Natural killer cell (primary cell): Measurements from ENCODE around the gene TRPC5OS. TPM values are rescaled to one million over a fixed set of nuclear protein-coding genes. Genes with fewer than 3 reads are reported as not detected.

Source experiments
- ATAC-seq, 3 donors: fragments of 150-1000 bp in 2 of 3; fragments of 200-7000 bp in 1 of 3; cut with Tn5 transposase; 1 replicate in 1 of 3; 2 replicates in 2 of 3; pipeline ENCODE4 v1.10.0; 2021; ENCODE audit warnings: mild to moderate bottlenecking in 2 of 3, moderate library complexity in 2 of 3
- DNase-seq, 2 donors: peaks; one replicate each; pipeline versions ENCODE4 v3.0.0 to v3.0.0-alpha.2; 2013 to 2021; ENCODE audit warnings: mixed read lengths in 1 of 2
- H3K27ac ChIP-seq: one replicate; pipeline ENCODE4 v1.5.1; 2013; ENCODE audit warnings: mild to moderate bottlenecking, low read length
- H3K27me3 ChIP-seq: one replicate; pipeline ENCODE4 v1.6.1; 2013; ENCODE audit warnings: low read length; ENCODE audit not compliant: control insufficient read depth, insufficient read depth
- H3K36me3 ChIP-seq: one replicate; pipeline ENCODE4 v1.6.1; 2013; ENCODE audit warnings: low read length; ENCODE audit not compliant: control insufficient read depth, insufficient read depth
- H3K4me1 ChIP-seq: one replicate; pipeline ENCODE4 v1.6.1; 2013; ENCODE audit warnings: low read length; ENCODE audit not compliant: control insufficient read depth, insufficient read depth
- H3K4me3 ChIP-seq: one replicate; pipeline ENCODE4 v1.5.1; 2013; ENCODE audit warnings: low read length
- H3K9me3 ChIP-seq: one replicate; pipeline ENCODE4 v1.6.1; 2013; ENCODE audit warnings: low read length; ENCODE audit not compliant: control insufficient read depth, insufficient read depth
- H3K27ac Mint-ChIP-seq, 2 donors: one replicate each; pipeline ENCODE4 v1.8.0; 2022; ENCODE audit warnings: mild to moderate bottlenecking in 2 of 2, mixed read lengths in 2 of 2, moderate library complexity in 1 of 2
- H3K27me3 Mint-ChIP-seq, 2 donors: one replicate each; pipeline ENCODE4 v1.8.0; 2022; ENCODE audit warnings: low read depth in 2 of 2, mixed read lengths in 2 of 2
- H3K36me3 Mint-ChIP-seq: one replicate; pipeline ENCODE4 v1.8.0; 2022; ENCODE audit warnings: mixed read lengths
- H3K4me1 Mint-ChIP-seq, 2 donors: one replicate each; pipeline ENCODE4 v1.8.0; 2022; ENCODE audit warnings: mixed read lengths in 2 of 2
- H3K4me3 Mint-ChIP-seq: one replicate; pipeline ENCODE4 v1.8.0; 2022; ENCODE audit warnings: mild to moderate bottlenecking, moderate library complexity, mixed read lengths
- H3K9me3 Mint-ChIP-seq, 2 donors: one replicate each; pipeline ENCODE4 v1.8.0; 2022; ENCODE audit warnings: mixed read lengths in 2 of 2
- CTCF ChIP-seq: fragments of 200-600 bp; IDR thresholded peaks from one replicate; pipeline ENCODE4 v1.8.0; 2022; ENCODE audit warnings: antibody characterized with exemption
- WGBS: methylation state at CpG from one replicate; pipeline ENCODE4 v1.1.7; 2013; ENCODE audit warnings: missing lambda C conversion rate; ENCODE audit not compliant: insufficient coverage; 5-methylcytosine and 5-hydroxymethylcytosine counted together
- intact Hi-C: fragments of 100-400 bp; cut with micrococcal nuclease; formaldehyde crosslinking; loops from one replicate; pipeline ENCODE4 v1.14.2; 2022
- total RNA-seq, 4 donors: library from RNA; stranded (reverse); fragments of 120-200 nt in 1 of 4; gene quantifications; one replicate each; pipeline versions ENCODE4 v1.2.3 to v1.2.4, GENCODE V29; 2013 to 2022

Gene TRPC5OS
- total RNA-seq, 3 donors from 2014 or later (not counting 1 experiment from before 2014, with no cell fraction given): not detected

GRCh38 chrX:111854556-111855490 lies 21.2 kb upstream of the TRPC5OS start:
- Histone ChIP-seq H3K4me1 (no peaks in the 10 kb centered on the region), H3K9me3 (no peaks in the 10 kb centered on the region), H3K27me3 (no peaks in the 10 kb centered on the region), H3K27ac (no peak overlapping the region), H3K4me3 (no peak overlapping the region), H3K36me3 (no peaks in the 10 kb centered on the region)
- DNase-seq (no peak), ATAC-seq (no peak)
- H3K4me1 Mint-ChIP-seq: no peaks in the 10 kb centered on the region
- H3K27me3 Mint-ChIP-seq: peaks cover 0 to 5% of the 10 kb centered on the region in 2 donors
- intact Hi-C loops: no loop called here
- no peak for TF ChIP-seq CTCF
- H3K36me3 Mint-ChIP-seq: no peaks in the 10 kb centered on the region
- no peak overlapping the region for H3K27ac Mint-ChIP-seq
- H3K4me3 Mint-ChIP-seq: no peak overlapping the region
- H3K9me3 Mint-ChIP-seq: peaks cover 0 to 3% of the 10 kb centered on the region in 2 donors
- 100% methylated on average over 2 of the region's 4 CpGs for WGBS

GRCh38 chrX:111857534-111858060 lies 18.4 kb upstream of the TRPC5OS start:
- H3K9me3 Mint-ChIP-seq: peaks cover 0 to 3% of the 10 kb centered on the region in 2 donors
- H3K4me3 Mint-ChIP-seq: no peak overlapping the region
- DNase-seq (no peak), ATAC-seq (no peak)
- peaks cover 0 to 5% of the 10 kb centered on the region in 2 donors for H3K27me3 Mint-ChIP-seq
- no peaks in the 10 kb centered on the region for H3K36me3 Mint-ChIP-seq
- H3K9me3 ChIP-seq: no peaks in the 10 kb centered on the region
- H3K27me3 ChIP-seq: no peaks in the 10 kb centered on the region
- 71% methylated on average over 1 of the region's 1 CpG for WGBS
- H3K4me1 Mint-ChIP-seq: no peaks in the 10 kb centered on the region
- H3K4me3 ChIP-seq: no peak overlapping the region
- H3K36me3 ChIP-seq: no peaks in the 10 kb centered on the region
- intact Hi-C loops: no loop called here
- no peak for TF ChIP-seq CTCF
- H3K27ac Mint-ChIP-seq: no peak overlapping the region
- H3K27ac ChIP-seq: no peak overlapping the region
- H3K4me1 ChIP-seq: no peaks in the 10 kb centered on the region

- DNase-seq (no peak), ATAC-seq (no peak)
- intact Hi-C loops: no loop called here
- H3K4me1 ChIP-seq: no peaks in the 10 kb centered on the region
- Mint-ChIP-seq H3K27me3 (peaks cover 0 to under 1% of the 10 kb centered on the region in 2 donors), H3K9me3 (no peaks in the 10 kb centered on the region), H3K4me3 (no peak overlapping the region), H3K36me3 (no peaks in the 10 kb centered on the region), H3K27ac (no peak overlapping the region), H3K4me1 (no peaks in the 10 kb centered on the region)
- 100% methylated on average over 5 of the region's 5 CpGs for WGBS
- H3K27ac ChIP-seq: no peak overlapping the region
- H3K9me3 ChIP-seq: no peaks in the 10 kb centered on the region
- no peak for TF ChIP-seq CTCF
- H3K4me3 ChIP-seq: no peak overlapping the region
- no peaks in the 10 kb centered on the region for H3K27me3 ChIP-seq
- no peaks in the 10 kb centered on the region for H3K36me3 ChIP-seq
Measured at GRCh38 chrX:111861605-111862004, 14.4 kb upstream of the TRPC5OS start.
